ENCODE measurements around the gene PTEN.
"Not testable (repeated sequence)": the region's sequence is repeated elsewhere in the genome, so short reads cannot be mapped to it uniquely, and the experiment has no call there.

Gene PTEN

DNA sequence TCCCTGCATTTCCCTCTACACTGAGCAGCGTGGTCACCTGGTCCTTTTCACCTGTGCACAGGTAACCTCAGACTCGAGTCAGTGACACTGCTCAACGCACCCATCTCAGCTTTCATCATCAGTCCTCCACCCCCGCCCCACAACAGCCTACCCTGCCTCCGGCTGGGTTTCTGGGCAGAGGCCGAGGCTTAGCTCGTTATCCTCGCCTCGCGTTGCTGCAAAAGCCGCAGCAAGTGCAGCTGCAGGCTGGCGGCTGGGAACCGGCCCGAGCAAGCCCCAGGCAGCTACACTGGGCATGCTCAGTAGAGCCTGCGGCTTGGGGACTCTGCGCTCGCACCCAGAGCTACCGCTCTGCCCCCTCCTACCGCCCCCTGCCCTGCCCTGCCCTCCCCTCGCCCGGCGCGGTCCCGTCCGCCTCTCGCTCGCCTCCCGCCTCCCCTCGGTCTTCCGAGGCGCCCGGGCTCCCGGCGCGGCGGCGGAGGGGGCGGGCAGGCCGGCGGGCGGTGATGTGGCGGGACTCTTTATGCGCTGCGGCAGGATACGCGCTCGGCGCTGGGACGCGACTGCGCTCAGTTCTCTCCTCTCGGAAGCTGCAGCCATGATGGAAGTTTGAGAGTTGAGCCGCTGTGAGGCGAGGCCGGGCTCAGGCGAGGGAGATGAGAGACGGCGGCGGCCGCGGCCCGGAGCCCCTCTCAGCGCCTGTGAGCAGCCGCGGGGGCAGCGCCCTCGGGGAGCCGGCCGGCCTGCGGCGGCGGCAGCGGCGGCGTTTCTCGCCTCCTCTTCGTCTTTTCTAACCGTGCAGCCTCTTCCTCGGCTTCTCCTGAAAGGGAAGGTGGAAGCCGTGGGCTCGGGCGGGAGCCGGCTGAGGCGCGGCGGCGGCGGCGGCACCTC, at the start of gene PTEN, which contains the start of gene KLLN:
Gene PTEN, plus strand, starts transcription at position 573 of the 891 bp plus-strand sequence. CDS start 845 bp downstream, outside the sequence.
Gene KLLN, minus strand, starts transcription at position 481 of the 891 bp plus-strand sequence. CDS start 1,046 bp downstream, outside the sequence.
- DNase-seq = peak; percentile 55 to 75

DNA sequence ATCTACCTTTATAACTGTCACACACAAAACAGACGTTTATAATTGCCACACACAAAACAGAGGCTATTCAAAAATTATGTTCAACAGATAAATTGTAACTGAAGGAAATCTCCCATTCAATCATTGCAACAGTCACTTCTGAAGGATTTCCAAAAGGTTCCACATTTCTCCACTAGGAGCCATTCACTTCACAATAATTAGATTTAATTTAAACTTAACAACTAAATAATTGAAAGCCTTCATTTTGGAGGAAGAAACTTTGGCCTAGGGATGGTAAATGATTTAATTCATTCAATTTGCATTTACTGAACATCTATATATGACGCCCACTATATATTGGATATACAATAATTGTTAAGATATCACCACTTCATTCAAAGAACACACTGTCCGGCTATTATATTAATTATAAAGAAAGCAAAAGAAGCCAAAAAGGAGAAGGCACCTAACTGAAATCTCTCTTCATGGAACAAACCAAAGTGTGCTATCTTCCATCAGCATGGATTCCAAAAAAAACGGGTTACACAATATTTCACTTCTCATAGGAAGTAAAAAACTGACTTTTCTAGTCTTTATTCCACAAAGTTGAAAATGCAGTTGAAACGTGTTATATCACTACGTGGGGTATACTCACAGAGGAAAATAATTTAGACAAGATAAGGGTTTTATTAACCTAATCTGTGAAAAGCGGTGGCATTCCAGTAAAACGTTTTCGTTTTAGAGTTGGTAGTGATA, 47.1 kb upstream of the PTEN start:
- no peak for DNase-seq

DNA sequence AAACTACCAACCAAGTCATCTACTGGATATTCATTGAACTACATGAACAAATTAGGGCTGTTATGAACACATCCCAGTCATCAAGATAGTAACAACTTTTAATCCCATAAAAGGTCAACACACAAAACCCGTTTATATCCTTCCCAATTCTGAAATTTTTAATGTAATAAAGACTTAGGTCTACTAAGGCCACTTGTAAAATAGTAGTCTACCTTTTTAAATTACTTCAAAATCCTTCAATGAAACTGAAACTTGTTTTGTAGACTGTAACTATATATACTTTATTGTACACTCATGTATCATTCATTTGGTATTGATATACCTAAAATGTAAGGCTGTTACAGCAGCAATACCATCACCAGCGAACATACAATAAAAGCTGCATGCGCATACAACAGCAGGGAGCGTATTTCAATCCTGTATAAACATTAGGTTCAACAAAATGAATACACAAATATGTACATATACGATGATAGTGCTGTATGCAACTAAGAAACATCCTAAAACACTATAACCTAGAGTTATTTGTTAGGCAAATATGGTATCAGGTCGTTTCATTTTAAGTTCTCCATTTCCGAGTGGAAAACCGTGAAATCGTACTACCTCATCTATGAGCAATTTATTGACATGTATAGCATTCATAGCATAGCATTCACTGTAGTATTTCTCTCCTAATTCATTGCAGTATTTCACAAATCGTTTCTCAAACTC, 46.4 kb upstream of the PTEN start:
- no peak for DNase-seq

DNA sequence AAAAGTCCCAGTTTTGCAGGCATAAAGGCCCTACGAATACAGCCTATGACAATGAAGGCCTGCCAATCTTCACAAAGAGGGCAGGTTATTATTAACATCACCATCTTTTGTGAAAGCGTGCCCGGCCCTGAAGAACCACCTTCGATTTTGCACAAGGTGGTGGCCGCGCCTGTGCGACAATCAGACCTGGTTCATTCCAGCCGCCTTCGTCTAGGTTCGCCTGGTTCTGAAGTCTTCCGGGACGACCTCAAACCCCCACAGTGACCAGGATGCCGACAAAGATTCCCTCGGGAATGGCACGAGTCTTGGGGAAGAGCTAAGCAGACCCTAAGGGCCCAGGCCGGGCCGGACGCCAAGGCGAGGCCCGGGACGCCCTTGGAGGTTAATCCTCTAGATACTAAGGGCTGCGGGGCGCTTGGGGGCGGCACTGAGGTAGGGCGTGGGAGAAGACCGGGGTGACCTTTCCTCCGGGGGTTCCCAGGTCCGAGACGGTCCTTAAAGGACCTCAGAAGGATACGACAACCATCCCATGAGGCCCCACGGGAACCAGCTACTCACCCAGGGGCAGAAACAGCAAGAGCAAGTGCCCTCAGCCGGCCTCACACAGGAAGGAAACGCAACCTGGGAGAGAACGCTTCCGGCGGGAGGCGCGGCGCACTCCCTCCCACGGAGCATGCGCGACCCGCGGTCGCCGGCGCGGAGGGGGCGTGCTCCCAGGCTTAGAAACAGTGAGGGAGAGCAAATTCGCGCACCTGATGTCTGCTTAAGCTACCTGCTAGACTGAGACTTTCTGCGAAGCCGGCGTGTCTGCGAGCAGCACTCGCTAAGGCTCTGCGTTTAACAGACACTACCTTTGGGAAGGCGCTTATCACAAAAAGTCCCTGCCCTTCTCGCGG, 45.6 kb upstream of the PTEN start, which contains the start of gene ATAD1:
Gene ATAD1, minus strand, starts transcription at position 618 of the 896 bp plus-strand sequence. CDS start 3,627 bp downstream, outside the sequence.
- peak; percentile 72 to 74 for DNase-seq

DNA sequence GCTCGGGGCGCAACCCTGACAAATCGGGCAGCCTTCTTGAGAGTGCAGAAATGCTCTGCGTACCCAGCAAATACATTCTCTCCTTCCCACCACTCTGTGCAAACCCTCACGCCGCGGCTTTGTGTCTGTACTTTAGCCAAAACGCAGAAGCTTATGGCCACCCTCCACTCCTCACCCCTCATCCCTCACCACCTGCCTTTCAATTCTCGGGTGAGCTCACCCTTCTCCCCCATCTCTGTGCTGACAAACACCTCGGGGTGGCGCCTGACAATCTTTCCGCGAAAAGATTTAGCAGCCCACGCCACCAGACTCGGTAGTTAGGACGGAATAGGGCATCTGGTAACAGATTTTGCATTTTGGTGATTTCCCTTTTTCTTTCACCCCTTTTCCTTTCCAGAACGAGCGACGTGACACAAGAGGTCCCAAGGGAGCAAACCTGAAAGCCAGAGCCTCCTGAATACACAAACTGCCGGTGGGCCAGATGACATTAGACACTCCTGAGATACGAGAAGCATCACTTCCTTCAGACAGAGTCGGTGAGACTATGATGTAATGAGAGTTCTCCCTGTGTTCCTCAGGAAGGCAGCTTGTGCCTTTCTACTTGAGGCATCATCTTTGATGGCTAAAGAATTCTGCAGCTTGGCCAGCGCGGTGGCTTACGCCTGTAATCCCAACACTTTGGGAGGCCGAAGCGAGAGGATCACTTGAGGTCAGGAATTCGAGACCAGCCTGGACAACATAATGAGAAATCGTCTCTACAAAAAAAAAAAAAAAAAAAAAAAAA, 44.7 kb upstream of the PTEN start:
- DNase-seq = peak in 1 of 2 experiments; percentile 33

DNA sequence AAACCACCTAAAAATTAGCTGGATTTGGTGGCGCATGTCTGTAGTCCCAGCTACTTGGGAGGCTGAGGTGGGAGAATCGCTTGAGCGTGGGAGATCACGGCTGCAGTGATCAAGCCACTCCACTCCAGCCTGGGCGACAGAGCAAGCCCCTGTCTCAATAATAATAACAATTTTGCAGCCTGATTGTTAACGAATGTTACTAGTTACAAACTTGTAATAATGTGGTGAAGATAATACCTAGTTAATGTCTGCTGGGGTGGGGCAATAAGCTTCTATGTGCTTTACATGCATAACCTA, 44.2 kb upstream of the PTEN start:
- DNase-seq = no peak

DNA sequence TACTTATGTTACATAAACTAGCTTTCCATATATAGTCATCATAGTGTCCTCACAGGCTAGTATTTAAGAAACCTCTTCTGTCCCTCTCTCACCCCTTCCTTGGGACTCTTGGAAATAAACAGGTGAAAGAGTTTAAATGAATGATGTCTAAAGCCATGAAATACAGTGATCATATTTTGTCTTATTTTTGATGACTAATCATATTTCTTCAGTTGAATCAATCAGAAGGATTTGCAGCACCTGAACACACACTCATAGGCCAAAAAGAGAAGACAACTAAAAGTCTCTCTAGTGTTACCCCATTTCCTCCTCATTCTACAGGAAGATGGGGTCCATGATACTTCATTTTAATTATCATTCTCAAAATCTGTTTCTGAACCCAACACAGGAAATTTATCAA, 36.8 kb upstream of the PTEN start:
- no peak for DNase-seq

DNA sequence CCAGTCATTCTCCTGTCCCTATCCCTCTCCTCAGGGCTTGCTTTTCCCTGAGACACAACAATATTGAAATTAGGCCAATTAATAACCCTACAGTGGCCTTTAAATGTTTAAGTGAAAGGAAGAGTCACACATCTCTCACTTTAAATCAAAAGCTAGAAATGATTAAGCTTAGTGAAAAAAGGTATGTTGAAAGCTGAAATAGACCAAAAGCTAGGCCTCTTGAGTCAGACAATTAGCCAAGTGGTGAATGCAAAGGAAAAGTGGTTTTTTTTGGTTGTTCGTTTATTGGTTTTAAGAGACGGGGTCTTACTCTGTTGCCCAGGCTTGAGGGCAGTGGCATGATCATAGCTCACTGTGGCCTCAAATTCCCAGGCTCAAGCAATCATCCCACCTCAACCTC, 35.7 kb upstream of the PTEN start:
- no peak for DNase-seq

DNA sequence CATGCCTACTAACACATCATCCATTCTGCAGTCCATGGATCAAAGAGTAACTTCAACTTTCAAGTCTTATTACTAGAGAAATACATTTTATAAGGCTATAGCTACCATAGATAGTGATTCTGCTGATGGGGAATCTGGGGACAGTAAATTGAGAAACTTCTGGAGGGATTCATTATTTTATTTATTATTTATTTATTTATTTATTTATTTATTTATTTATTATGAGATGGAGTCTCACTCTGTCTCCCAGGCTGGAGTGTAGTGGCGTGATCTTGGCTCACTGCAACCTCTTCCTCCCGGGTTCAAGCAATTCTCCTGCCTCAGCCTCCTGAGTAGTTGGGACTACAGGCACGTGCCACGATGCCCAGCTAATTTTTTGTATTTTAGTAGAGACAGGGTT, 34.4 kb upstream of the PTEN start:
- not testable (repeated sequence) for DNase-seq

DNA sequence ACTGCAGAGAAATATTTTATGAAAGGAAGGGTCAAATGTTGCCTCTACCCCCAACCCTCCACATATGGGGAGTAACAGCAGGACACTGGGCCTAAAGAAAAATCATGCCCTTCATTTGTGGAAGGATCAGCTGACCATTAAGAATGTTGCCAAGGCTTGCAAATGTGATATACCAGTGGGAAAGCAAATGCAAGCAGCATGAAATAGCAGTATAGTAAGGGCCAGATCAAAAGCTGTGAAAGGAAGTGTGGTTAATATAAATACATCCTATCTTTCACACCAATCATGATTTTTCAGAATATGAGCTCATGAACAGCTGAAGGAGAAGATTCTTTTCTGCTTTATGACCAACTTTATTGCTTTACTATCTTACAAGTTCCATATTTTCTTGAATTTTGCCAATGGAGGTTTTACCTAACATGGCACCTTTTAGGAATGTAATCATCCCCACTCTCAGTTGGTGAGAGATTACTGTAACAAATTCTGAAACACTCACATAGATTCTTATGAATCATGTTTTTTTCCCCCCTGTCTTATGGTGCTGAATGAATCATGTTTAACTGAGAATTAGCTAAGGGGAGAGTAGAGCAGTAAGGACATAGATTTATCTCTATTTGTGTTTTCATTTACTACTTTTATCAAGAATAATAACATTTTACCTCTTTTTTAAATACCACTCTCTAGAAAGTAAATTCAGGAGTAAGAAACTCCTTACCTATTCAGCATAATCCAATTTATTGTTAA, 33.3 kb upstream of the PTEN start:
- DNase-seq = no peak

DNA sequence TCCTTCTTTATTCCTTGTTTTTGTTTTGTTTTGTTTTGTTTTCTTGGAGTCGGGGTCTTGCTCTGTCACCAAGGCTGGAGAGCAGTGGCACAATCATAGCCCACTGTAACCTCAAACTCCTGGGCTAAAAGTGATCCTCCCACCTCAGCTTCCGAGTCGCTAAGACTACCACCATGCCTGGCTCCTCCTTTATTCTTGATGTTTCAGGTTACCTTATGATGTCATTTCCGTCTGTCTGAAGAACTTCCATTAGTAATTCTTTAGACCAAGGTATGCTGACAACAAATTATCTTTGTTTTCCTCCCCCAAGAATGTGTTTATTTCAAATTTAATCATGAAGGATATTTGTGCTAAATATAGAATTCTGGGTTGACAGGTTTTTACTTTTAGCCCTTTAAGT, 27.3 kb upstream of the PTEN start:
- no peak for DNase-seq

DNA sequence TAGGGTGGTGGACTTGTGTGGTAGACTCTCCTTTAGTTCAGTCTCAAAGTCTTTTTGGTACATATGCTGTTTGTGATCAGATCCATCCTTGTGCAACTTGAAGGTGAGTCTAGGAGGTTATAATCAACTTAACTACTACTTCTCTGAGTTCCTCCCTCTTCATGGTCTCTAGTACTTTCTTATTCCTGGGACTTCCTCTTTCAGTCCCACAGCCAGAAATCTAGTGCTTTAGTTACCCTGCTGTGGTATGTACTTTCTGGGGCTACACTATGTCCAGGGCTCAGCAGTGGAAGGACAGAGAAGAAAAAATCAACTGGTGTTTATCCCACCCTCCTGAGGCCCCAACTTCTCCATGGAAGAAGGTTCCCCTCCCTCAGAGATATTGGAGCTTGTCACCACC, 26.0 kb upstream of the PTEN start:
- no peak for DNase-seq

DNA sequence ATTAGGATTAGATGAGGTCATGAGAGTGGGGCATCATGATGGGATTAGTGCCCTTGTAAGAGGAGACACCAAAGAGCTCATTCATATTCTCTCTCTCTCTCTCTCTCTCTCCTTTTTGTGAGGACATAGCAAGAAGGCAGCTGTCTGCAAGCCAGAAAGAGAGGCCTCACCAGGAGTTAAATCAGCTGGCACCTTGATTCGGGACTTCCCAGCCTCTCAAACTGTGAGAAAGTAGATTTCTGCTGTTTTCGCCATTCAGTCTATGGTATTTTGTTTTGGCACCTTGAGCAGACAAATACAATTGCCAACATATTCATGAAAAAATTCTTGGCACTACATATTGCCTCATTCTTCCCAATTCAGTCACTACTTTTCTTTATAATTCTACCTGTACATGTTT, 24.8 kb upstream of the PTEN start:
- DNase-seq = no peak

DNA sequence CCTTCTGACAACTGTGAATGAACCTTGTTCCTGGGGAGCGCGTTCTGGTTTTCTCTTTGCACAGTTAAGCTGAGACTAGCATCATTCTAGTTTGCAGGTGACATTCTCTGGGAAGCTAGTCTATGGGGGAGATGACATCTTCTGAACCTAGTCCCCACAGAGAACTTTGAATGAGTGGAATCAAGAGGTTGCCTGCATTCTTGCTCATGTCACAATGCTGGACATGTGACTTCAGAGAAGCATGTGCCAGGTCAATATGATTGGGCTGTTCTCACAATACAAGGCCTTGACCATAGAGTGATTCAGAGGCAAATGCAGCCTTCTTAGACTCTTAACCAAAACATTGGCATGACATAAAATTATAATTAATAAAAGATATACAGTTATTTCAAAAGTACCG, 22.2 kb upstream of the PTEN start:
- no peak for DNase-seq

DNA sequence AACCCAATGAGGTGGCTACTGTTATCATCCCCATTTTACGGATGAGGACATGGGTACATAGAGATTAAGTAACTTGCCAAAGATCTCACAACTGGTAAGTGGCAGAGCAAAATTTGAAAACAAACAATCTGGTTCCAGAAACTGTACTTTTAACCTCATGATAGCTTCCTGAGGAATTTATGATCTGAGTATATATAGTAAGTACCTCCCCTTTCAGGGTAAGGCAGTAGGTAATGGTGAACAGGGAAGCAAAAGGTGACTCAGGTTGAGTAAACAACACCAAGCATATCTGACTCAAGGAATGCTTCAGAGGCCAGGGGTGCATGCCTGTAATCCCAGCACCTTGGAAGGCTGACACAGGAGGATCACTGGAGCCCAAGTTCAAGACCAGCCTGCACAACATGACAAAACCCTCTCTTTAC, 21.2 kb upstream of the PTEN start:
- DNase-seq = no peak

DNA sequence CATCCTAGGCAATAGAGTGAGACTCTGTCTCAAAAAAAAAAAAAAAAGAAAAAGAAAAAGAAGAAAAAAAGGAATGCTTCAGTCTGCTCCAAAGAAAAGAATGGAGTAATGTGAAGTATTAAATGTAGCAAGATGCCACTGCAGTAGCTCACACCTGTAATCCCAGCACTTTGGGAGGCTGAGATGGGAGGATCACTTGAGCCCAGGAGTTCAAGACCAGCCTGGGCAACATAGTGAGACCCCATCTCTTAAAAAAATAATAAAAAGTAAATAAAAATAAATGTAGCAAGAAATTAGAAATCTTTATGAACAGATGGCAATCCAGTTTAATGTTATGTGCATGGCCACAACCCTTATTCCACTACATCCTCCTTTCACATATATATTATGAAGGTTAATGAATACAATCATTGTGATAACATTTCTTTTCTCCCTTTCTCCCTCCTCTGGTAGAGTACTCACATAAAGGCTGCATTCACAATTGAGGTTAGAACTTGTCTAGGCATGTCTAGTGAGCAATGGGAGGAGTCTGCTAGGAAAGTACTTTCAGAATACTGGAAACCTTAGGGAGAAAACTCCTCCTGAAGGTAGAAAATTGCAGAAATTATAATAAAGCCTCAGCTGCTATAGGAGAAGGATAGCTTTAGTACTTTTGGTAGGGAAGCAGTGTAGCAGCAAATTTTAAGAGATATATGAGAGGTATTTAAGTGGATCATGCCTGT, 20.5 kb upstream of the PTEN start:
- no peak for DNase-seq

DNA sequence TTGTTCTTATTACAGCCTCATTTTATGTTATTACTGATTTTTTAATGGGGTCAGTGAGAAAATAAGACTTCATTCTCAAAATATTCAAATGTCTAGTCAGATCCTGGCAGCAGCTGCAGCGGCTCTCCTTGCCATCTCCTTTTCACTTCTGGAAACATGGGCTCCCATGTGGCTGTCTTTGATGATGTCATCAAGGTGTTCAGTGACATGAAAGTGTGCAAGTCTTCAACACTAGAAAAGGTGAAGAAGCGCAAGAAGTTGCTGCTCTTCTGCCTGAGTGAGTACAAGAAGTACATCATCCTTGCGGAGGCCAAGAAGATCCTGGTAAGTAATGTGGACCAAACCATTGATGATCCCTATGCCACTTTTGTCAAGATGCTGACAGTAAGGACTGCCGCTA, 19.7 kb upstream of the PTEN start:
- no peak for DNase-seq

DNA sequence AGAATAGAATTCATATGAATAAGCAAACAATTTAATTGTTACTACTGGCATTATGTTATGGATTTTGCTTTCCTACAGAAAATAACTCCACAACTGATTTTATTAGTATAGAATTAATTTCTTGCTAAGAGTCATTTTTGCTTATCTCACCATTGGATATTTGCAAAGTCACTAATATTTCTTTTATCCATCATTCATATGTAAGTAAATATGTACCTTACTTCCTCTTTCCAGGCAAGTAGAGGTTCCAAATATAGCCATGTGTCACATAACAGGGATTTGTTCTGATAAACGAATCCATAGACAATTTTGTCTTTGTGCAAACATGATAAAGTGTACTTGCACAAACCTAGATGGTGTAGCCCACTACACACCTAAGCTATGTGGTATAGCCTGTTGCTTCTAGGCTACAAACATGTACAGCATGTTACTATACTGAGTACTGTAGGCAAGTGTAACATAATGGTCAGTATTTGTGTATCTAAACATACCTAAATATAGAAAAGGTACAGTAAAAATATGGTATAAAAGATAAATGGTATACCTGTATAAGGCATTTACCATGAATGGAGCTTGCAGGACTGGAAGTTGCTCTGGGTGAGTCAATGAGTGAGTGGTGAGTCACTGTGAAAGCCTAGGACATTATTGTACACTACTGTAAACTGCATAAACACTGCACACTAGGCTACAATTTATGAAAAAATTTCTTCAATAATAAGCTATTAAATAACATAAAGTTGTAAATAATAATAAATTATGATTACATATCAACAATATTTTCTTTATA, 18.4 kb upstream of the PTEN start:
- no peak for DNase-seq

DNA sequence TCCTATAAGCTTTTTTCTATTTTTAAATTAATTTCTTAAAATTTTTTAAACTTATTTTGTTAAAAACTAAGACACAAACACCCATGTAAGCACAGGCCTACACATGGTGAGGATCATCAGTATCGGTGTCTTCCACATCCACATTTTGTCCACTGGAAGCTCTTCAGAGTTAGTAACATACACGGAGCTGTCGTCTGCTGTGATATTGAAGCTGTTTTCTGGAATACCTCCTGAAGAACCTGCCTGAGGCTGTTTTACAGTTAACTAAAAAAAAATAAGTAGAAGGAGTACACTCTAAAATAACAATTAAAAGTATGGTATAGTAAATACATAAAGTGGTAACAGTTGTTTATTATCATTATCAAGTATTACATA, 17.8 kb upstream of the PTEN start:
- DNase-seq = no peak
